Measurements from ENCODE around the gene NPNT.

NPNT gene

GRCh38 chr4:105972946-105973621 is 77.8 kb downstream of the NPNT start:
- DNase-seq = no peak

DNA sequence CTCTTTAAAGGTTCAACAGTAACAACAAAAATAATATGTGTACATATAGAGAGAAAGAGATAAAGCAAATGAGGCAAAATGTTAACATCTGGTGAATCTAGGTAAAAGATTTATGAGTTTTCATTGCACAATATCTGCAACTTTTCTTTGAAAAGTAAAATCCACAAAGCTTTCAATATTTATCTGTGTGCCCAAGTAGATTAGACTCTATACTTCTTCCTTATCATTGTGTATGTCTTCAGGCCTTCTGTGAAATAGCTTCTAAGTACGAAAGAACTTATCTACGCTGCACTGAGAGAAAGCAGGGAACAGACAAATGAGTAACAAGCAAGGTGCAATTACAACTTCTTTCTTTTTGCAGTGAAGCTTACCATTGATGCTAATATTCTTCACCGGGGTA is 81.6 kb downstream of the NPNT start:
- no peak for DNase-seq

DNA sequence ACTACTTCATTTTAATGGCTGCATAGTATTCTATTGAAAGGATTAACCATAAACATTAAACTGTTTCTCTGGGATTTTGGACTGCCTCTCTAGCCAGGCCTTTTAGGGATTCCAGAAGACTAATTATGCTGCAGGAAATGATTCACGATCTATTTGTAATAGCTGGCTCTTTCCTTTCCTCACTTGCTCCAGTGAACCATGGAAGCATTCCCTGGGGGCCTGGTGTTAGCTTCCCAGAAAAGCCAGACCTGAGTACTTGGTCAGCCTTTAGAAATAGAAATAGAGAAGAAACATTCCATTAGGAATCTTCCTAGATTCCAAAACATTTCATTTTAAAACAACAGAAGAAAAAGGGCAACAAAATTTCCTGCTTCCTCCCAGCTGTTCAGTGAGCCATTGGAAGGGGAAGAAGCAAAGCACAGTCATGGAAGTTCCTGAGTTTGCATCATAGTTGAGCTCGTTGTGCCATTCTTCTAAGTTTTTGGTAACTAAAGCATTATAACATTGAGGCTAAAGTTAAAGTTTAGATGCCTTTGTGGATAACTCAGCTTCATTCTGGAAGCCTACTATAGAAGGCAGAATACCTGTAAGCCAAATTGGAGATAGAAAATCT is 83.5 kb downstream of the NPNT start:
- no peak for DNase-seq

DNA sequence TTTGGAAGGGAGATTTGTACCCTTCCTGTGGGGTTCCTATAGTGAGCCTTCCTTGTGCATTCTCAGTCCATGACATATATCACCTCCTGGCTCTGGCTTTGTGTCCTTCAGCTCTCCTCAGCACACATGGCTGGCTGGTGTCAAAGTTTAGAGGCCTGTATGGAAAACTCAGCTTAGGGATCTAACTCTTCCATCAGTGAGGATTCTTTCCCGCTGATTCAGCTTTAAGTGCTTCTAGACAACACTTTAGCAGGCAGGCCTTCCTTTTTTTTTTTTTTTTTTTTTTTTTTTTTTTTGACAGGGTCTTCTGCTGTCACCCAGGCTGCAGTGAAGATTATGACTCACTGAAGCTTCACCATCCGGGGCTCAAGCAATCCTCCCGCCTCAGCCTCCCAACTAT is 84.2 kb downstream of the NPNT start:
- DNase-seq = no peak

- no peak for DNase-seq
Measured at GRCh38 chr4:105988671-105989070, 93.4 kb downstream of the NPNT start.

- no peak for DNase-seq
Measured at GRCh38 chr4:105989485-105990242, 94.4 kb downstream of the NPNT start.

DNA sequence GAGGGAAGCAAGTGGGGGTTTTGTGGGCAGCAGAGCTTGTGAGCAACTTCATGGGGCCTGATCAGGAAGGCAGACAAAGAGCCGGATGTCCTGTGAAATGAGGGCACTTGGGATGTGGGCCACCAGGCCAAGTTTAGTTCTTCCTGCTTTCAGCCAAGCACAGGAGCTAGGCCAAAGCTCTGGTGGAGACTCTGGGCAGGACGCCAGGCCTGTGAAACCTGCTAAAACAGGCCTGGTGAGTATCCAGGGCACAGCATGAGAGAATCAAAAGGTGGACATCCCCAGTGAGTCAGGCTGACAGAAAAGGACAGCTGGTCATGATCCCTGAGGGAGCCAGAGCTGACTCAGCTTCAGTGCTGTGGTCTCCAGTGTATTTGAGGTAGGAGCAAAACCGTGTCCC is 95.7 kb downstream of the NPNT start:
- DNase-seq = peak; percentile 1

- no peak for DNase-seq
Measured at GRCh38 chr4:105991726-105992125, 96.5 kb downstream of the NPNT start.

DNA sequence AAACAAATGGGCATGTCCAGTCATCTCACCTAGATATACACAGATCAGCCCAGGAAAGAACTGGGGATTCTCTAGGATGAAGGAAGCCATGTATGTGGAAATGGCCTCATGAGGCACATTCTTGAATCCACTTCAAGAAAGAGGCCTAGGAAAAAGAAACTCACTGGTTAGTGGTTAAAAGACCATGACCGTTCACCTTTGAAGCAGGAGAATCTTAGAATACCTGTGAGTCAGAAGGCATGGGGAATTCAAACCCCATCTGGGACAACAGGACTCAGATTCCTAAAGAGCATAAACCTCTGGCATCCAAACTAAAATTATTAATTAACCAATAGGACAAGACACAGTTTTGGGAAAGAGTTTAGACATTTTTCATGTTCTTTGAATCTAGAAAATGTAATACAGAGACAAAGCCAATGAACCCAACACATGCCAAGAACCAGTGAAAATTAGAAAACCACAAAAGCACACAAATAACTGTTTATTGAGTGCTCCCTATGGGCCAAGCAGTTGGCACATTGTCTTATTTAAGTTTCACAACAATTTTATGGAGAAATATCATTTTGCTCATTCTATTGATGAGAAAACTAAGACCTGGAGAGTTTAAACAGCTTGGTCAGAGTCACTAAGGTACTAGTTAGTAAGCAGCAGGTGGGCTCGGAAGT is 97.5 kb downstream of the NPNT start:
- no peak for DNase-seq

DNA sequence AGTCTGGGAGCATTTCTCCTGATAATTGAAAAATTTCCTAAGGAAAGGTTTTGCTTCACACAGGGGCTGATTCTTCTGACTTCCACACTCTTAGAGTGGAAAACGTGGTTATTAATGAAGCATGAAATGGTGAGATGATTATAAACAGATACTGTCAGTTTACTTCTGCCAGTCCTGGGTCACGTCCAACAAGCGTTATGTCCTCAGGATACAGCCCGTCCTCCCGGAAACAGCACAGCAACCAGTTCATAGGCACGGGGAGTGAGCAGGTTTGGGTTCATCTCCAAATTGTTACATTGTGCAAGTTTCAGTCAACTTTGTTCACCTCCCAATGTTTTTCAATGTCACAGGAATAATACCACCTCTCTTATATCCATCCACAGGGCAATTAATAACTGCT is 98.8 kb downstream of the NPNT start:
- DNase-seq = no peak

- no peak for DNase-seq
Measured at GRCh38 chr4:105994841-105995501, 99.7 kb downstream of the NPNT start.

DNA sequence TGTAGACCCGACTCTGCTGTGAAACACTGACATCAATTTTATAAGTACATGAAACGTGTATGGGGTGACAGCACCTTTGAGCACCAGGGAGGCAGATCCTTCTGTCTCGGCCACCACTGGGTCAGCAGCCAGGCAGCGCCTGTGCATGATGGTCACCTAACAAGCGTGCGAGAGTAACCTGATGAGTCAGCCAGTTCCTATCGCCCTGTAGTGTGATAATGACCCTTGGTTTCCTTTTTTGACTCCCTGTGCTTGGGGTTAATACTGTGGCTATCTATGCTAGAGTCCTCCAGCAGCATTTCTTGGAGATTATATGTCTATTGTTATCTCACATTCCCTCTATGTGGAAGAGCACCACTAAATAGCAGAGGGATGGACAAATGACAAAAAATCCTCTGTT is 101.6 kb downstream of the NPNT start:
- DNase-seq = no peak

GRCh38 chr4:105998171-105999063 is 103.1 kb downstream of the NPNT start:
- DNase-seq = peak; percentile 33

- no peak for DNase-seq
Measured at GRCh38 chr4:106002994-106003393, 107.7 kb downstream of the NPNT start.

GRCh38 chr4:106010761-106011160 is 115.5 kb downstream of the NPNT start:
- DNase-seq = no peak

GRCh38 chr4:106011387-106011786 is 116.1 kb downstream of the NPNT start:
- no peak for DNase-seq

DNA sequence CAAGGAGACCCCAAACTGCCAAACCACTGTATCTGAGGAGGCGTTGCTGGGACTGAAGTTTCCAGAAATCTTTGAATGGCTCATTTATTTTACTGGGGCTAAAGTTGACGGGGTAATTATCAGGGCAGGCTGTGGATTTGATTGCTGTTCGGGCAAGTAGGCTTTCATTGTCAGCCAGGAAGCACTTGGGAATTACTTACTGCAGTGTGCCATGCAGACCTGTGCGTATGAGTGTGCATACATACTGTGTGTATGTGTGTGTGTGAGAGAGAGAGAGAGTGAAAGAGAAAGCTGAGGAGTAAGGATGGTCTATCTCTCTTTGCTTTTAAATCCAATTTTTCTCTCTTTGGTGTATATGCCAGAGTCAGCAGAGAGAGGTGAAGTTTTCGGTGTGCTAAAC is 122.7 kb downstream of the NPNT start:
- no peak for DNase-seq

GRCh38 chr4:106019771-106020170 is 124.5 kb downstream of the NPNT start:
- DNase-seq = no peak

Data from NCI-H146 (cell line).